SU-DHL-6 (cell line): Measurements from ENCODE around the gene TMEM235.

Source experiments
- CTCF ChIP-seq: fragments of 200-600 bp; sonication (generic); IDR thresholded peaks from one replicate; pipeline ENCODE4 v1.5.1; 2017; ENCODE audit warnings: antibody characterized with exemption, mild to moderate bottlenecking, low read length, moderate library complexity; ENCODE audit not compliant: insufficient read depth, poor library complexity, severe bottlenecking
- EZH2phosphoT487 ChIP-seq: fragments of 200-600 bp; sonication (generic), shearing (Covaris generic); conservative IDR thresholded peaks from 2 replicates; pipeline ENCODE4 v1.6.1; 2018; ENCODE audit warnings: mild to moderate bottlenecking, antibody characterized with exemption, low read length, moderate library complexity, mixed read lengths

- TF ChIP-seq CTCF (no peak), EZH2phosphoT487 (no peak)
Observed at GRCh38 chr17:78281249-78281845, 49.9 kb downstream of the TMEM235 start.
